GM19238 (cell line): ENCODE data around the gene ST7.
A peak's percentile ranks its signal among the peaks of the same experiment; 100 is the strongest.
"Not testable (repeated sequence)": the region's sequence is repeated elsewhere in the genome, so short reads cannot be mapped to it uniquely, and the experiment has no call there.

Experiments
- DNase-seq: peaks from one replicate; pipeline ENCODE4 v3.0.0; 2011; ENCODE audit warnings: low spot score; ENCODE audit not compliant: insufficient read length

ST7 gene

DNA sequence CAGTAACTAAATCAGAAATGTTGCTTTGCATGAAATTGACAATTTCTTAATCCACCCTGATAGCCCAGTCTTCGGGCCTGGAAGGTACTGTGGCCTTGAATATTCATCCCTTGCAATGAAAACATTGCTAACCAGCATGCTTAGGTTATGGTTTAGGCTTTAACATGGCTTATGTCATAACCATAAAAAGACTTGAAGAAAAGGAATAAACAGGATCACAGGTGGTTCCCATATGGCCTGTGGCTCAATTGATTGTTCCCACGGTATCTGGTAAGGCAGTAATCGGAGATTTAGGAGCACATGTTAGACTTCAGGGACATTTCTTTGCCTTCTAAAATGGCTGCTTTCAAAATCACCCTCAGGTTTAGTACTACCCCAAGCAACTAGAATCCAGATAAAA, 139.5 kb downstream of the ST7 start:
- no peak for DNase-seq

DNA sequence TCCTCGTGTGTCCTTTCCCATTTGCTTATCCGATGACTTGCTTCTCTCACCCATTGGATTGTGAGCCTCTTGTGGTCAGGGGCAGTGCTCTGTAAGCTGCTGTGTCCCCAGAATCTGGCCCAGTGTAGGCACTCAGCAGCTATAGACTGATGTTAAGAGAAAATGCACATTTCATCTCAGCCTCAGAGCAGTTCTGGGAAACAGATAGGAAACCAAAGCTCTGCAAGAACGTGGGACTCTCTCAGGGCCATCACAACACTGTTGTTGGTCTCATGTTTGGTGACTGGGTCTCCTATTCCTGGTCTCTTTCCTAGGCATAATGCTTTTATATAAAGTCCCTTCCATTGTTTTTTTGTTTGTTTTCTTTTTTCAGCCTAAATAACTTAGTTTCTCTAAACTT, 141.2 kb downstream of the ST7 start:
- no peak for DNase-seq

DNA sequence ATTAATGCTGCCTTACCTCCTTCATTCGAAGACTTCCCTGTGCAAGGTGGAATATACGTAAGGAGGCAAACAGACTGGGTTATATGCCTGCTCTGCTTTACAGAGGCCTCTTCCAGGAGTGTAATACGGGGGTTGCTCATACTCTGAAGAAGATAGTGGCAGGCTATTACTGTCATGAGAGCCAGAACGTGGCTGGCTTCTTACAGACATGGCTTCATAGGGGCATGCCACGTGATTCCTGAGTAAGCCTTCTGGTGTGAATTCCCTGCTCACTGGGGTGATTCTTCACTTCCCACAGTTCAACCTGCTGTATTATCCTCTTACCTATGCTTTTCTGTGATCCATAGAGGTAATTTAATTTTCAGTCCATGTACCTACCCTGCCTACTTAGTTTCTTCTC, 141.8 kb downstream of the ST7 start:
- no peak for DNase-seq

DNA sequence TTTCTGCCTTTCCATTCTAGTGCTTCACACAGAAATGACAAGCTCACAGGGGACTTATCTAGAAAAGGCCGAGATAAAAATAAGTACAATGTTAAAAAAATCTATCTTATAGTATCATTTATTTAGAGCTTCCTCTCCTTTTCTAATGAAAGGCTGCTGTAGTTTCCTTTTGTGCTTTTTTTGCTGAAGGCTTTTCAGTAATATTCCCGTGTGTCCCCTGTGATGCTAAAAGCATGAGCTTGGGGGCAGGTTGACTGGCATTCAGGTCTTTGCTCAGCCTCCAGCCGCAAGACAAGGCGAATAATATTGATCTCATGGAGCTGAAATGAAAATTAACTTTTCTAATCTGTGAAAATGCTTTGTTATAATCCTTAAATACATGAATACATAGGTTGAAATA, 143.0 kb downstream of the ST7 start:
- DNase-seq = no peak

DNA sequence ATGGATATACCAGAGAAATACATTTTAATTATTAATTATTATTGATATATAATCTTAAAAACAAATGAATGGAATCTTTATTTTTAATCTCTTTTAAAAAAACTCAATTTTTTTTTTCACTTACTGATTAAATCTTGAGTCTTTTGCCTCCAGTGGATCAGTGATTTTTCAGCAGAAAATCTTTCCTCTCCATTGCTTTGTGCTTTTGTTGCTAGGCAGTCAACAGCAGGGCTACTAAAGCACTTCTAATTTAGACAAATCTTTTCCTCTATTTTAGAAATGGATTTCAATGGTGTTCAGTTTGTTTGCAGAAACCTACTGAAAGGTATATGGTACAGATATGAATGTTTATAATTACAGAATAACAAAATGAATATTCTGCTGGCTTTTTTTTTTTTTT, 143.6 kb downstream of the ST7 start:
- no peak for DNase-seq

DNA sequence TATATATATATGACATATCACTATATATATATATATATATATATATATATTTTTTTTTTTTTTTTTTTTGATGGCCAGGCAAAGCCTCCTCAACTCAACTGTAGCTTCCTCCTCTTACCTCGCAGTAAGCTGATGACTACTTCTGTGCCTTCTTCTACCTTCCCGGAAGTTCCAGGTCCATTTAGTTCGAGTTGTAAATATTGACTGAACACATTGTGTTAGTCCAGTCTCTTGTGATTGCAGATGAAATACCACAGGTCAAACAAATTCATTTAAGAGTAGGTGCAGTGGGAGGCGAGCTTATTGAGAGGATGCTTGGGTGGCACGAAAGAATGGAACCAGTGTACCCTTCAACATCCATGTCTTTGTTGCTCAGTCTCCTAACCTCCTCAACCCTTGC, 144.6 kb downstream of the ST7 start:
- no peak for DNase-seq

DNA sequence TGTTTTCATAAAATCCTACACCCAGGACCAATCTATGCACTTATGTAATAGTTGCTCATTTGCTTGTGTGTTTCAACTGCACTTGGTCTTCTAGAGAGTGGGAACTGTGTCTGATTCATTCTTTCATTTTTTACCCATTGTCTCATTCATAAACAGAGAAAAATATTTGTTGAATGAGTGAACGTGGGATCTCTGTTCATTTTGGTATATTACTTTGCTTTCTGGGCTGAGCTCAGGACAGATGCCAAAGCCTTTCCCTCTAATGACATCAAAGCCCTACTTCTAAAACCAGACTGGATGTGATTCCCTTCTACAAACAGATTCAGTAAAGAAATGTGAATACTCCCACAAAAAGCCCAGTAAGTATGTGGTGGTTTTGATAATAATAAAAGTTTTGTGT, 145.2 kb downstream of the ST7 start:
- DNase-seq = no peak

DNA sequence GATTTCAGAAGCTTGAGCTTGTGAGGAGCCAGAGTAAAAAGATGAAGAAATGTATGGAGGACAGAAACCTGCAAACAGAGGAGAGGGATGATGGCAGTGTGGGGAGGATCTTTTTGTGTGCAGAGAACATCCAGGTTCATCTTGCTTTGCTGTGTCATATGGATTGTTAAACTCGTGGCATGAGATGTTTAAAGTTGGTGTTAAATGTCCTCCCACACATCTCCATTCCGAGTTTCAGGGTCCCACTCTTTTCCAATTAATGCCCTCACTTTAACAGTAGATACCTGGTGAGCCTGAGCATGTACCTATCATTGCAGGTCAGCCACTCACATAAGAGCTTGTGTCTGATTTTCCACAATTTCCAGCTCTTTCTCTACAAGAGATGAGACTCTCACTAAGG, 147.7 kb downstream of the ST7 start:
- no peak for DNase-seq

DNA sequence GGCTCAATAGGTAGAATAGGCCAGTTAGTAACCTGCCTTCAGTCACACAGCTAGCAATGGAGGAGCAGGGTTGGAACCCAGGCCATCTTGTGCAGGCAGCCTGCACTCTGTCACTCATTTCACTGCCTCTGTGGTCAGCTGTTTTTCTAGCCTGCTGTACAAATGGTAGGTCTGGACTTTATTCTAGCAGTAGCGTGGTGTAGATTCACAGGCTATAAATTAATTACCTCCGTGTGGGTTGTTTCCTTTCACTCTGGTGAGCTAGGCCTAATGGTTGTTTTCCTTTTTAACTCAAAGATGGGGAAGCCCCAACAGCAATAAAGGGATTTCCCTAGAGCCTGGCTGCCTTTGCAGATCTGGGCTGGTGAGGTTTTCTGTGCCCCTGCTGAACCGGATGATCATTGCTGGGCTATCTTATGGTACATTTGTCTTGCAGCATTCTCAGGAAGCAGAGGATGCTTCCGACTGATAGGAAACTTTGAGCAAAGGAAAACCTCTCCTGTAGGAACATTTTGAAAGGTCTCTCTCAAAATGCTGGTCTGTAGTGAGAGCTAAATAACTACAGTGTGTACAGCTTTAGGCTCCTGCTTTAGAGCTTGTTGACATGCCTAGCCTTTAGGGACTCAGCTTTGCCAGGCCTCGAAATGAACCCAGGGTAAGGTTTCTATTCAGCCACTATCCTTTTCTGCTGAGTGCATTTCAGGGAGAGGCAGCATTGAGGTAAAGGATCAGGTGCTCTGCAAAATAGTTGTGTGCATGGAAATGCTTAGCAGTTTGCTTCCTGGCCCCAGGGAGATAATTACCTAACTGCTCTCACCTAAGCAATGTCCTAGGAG, 157.4 kb downstream of the ST7 start:
- DNase-seq = peak; percentile 20

DNA sequence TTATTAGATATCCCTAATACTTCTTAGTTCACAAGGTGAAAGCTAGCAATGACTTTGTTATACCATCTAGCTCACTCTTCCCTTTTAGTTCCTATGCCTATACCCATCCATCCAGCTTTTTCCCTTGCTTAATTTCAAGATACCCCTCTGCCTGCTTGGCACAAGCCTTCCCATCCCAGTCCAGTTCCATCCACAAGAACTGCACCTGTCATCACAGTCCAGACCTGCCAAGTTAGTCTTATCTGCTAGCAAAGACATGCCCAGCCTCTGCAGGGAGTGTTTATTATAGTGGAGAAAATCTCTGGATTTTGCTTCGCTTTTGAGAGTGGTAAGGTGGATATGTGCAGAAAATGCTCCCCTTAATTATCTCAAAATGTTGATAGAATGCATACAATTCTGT, 158.2 kb downstream of the ST7 start:
- no peak for DNase-seq

DNA sequence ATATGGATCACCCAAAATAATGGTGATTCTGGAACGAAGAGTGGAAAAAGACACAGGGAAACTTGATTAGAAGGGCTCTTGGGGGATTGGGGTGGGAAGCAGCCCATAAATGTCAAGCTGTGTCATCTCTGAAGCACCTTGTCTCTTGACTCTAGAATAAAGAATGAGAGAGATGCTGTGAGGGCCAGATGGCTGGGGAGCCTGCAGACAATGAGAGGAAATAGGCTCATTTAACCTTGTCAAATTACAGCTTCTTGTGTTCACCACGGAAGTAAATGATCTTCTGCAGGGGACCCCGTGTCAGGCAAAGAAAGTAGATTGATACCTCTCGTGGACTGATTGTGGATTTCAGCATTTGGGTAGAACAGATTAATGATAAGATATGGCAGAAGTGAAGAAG, 159.3 kb downstream of the ST7 start:
- DNase-seq = no peak

DNA sequence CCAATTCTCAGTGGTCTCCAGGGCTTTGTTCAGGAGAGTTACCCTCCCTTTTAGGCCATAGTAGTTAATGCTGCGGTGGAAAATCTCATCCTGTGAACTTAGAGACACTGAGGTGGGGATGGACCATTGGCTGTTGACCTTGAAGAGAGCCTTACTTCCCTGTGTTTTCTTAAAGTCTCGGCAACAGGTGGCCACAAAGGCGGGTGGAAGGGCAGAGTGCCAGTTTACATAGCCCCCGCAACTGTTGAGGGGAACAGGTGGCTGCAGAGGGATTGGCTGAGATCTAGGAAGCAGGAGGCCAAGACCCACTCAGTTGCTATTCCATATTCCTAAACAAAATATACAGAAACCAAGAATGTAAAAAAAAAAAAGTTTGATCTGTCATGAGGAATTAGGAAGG, 160.6 kb downstream of the ST7 start:
- no peak for DNase-seq

DNA sequence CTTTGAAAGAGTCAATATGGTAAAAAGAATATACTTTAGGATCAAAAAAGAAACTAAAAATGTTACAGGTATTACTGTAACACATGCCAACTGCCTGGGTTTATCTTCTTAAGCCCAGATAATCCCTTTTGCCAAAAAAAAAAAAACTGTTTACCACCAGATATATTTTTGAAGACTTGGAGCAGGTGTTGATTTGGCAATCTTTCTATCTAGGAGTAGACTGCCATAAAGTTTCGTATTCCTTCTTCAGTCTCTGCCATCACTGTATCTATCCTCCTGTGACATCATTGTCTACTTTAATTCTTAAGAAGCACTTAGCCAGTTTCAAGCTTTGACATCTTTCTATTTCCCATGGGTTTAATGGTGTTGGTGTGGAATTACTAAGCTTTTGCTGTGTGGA, 161.0 kb downstream of the ST7 start:
- no peak for DNase-seq

DNA sequence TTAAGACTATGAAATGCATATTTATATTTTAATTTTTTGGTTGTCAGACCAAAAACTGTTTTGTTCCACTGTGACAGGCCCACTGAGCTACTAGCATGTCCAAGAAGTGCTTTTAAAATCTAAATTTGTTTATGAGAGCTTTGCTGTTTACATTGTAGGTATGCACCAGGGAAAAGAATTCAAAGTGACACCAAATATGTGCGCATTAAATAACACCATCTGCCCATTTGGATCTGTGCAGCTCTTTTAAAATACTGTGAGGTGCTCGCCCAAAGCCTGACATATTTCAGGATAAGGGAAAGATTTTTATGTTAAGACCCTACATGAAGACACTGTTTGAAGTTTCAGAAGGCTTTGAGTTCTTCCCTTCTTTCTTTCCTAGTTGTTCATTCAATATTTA, 162.9 kb downstream of the ST7 start:
- no peak for DNase-seq

DNA sequence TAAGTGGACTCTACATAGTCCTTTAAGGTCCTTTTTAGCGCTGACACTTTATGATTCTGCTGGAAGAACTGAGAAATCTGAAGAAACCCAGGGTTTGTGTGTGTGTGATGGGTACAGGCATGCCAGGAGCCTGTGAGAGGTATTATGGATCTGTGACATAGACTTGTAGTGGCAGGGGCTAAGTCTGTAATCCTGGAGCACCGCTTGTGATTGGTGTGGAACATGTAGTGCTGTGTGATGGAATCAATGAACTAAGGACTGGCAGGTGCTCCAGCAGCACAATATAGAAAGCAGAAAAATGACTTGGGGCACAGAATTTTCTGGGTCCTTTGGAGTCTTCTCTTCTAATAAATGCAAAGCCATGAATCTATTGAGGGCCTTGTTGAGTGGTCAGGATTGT, 163.9 kb downstream of the ST7 start:
- no peak for DNase-seq

DNA sequence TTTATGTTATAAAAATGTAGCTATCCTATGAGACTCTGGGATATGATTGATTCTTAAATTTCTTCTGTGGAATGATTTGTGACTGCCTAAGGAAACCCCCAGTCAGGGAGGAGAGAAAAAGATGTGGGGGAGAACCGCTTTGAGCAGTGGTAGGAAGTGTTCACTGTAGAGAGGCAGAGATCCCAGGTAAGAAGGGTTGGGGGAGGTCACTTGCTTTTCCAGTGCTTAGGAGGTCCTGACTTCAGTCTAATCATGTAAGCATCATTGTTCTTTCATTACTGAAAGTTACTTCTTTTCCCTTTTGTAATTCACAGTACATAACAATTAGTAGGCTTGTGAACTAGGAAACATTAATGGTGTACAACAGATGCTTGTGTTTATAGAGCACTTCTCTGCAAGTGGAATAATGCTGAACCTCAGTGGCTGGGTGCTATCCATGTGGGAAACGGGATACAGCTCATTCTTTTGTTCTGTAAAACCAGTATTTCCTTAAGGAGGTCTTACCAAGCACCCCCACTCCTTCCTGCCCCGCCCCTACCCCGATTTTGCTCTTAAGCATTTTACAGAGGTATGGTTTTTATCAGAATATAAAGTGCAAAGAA, 165.4 kb downstream of the ST7 start:
- DNase-seq = no peak

DNA sequence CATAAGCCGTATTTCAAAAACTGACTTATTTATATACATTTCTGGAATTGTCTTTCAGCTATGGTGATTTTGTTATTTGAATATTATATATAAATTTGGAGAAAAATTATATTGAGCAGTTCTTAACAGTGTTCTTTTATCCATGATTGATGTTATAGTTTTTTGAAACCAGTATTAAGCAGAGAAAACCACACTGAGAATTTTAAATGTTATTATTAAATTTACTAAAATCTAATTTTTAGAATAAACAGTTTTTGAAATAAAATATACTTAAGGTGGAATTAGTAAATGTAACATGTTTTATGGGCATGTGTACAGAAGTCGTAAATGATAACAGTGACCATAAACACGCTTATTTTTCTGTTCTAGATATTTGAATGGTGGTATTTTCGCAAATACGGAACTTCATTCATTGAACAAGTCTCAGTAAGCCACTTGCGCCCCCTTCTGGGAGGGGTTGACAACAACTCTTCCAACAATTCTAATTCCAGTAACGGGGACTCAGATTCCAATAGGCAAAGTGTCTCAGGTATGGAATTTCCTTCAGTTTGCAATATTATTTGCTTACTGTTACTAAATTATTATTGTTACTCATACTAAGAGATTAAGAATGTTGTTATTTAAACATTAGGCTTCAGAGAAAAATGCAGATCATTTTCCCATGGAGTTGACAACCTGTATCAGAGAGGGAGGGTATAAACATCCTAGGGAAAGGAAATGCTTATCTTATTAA, 166.1 kb downstream of the ST7 start:
- no peak for DNase-seq

DNA sequence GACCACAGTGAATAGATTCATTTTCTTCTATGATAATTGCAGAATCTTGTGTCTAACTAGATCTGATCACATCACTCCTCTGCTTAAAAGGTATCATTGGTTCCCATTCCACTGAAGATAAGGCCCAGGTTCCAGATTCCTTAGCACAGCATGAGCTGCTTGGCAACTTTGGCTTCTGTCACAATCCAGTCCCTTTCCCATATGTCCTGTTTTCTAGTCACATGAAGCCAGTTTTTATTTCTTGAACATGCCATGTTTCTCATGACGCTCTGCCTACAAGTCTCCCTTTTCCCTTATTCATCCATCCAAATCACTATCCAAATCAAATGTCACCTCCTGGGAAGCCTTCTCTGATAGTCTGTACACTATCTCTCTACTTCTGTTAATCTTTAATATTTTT, 167.0 kb downstream of the ST7 start:
- DNase-seq = not testable (repeated sequence)

DNA sequence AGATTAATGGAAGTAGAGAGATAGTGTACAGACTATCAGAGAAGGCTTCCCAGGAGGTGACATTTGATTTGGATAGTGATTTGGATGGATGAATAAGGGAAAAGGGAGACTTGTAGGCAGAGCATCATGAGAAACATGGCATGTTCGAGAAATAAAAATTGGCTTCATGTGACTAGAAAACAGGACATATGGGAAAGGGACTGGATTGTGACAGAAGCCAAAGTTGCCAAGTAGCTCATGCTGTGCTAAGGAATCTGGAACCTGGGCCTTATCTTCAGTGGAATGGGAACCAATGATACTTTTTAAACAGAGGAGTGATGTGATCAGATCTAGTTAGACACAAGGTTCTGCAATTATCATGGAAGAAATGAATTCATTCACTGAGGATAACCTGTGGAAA, 168.7 kb downstream of the ST7 start:
- not testable (repeated sequence) for DNase-seq

DNA sequence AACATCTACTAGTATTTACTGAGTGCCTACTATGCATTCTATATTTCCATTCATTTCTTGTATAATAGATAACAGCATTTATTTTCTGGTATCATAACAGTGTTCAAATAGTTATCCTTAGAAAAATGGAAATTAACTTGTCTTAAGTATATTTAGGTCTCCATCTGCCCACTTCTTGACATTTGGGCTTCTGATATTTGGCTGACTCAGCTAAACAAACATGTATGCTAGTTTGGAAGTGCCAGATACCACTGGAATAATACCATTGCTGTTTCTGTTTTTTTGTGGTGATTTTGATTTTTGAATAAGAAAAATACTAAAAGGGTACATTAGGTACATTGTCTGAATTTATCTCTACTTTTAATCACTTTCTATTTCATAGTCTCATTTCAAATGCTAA, 169.2 kb downstream of the ST7 start:
- DNase-seq = no peak

DNA sequence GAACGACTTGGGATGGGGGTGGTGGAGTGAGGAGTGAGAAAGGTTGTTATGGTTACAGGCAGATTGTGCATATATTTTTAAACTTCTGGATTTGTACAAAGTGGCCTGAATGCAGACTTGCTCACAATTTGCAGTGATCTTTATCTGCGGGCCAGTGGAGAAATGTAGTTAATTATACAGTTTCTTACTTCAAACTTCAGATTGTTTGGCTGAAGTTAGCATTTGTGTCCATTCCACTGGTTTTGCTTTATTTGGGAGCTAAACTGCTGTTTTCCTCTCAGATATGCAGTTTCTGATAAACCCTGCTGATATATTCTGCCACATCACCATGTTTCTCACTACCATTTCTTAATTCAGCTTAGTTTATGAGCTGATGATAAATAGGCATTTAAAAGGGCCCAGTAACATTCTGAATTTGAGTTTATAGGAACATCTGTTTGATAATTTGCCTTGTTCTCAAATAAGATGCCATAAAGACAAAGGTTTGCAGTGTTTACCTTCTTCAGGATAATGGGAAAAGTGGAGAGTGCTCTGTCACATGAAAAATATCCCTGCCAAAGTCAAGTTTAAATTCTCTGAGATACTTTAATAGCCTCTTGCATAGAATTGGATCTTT, 170.1 kb downstream of the ST7 start:
- no peak for DNase-seq

DNA sequence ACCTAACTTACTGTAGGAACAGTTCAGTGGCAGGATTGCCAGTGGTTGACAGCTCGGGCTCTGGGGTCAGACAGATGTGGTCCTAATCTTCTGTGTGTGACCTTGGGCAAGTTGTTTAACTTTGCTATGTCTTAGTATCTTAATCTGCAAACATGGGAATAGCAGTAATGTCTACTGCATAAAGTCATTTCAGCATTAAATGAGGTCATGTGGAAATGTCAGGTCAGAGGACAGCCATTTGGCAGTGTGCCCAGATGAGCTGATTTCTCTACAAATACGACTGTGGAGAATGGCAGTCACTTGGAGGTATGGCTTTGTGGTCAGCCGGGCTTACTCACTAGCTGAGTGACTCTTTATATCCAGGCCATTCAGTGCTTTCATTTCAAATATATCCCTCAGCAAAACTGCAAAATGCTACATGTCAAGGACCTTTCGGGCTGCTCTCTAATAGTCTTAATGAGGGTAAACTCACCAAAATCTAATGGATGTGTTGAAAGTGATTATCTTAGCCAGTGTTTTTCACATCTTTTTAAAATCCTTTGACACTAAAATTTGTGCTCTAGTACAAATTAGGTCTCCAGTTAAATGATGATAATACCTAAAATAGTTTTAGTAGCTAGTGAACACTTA, 171.4 kb downstream of the ST7 start:
- no peak for DNase-seq
